Naive B cell (primary cell): Measurements from ENCODE around the gene ZSCAN23. TPM values are rescaled to one million over a fixed set of nuclear protein-coding genes. Genes with fewer than 3 reads are reported as not detected.
"Not testable (repeated sequence)": the region's sequence is repeated elsewhere in the genome, so short reads cannot be mapped to it uniquely, and the experiment has no call there.

Experiments
- ATAC-seq, 2 donors: fragments of 150-1000 bp; cut with Tn5 transposase; 2 replicates each; pipeline ENCODE4 v1.10.0; 2021; ENCODE audit warnings: low read depth in 2 of 2, mild to moderate bottlenecking in 2 of 2, moderate library complexity in 2 of 2
- DNase-seq: peaks from one replicate; pipeline ENCODE4 v3.0.0; 2022
- H3K27ac Mint-ChIP-seq, 6 donors: one replicate each; pipeline ENCODE4 v1.8.0; 2020 to 2022; ENCODE audit warnings: mild to moderate bottlenecking in 6 of 6, mixed read lengths in 6 of 6, moderate library complexity in 5 of 6, inconsistent platforms in 2 of 6
- H3K27me3 Mint-ChIP-seq, 3 donors: one replicate each; pipeline ENCODE4 v1.8.0; 2021 to 2022; ENCODE audit warnings: mixed read lengths in 3 of 3, mild to moderate bottlenecking in 1 of 3
- H3K36me3 Mint-ChIP-seq, 2 donors: one replicate each; pipeline ENCODE4 v1.8.0; 2020 to 2022; ENCODE audit warnings: mixed read lengths in 2 of 2, inconsistent platforms in 1 of 2, mild to moderate bottlenecking in 1 of 2
- H3K4me1 Mint-ChIP-seq, 3 donors: one replicate each; pipeline ENCODE4 v1.8.0; 2020 to 2022; ENCODE audit warnings: mixed read lengths in 3 of 3, inconsistent platforms in 1 of 3, mild to moderate bottlenecking in 1 of 3, moderate library complexity in 1 of 3
- H3K4me3 Mint-ChIP-seq, 8 donors: one replicate each; pipeline ENCODE4 v1.8.0; 2020 to 2022; ENCODE audit warnings: mild to moderate bottlenecking in 8 of 8, mixed read lengths in 8 of 8, moderate library complexity in 8 of 8, inconsistent platforms in 2 of 8
- H3K9me3 Mint-ChIP-seq, 7 donors: one replicate each; pipeline ENCODE4 v1.8.0; 2020 to 2022; ENCODE audit warnings: mixed read lengths in 7 of 7, mild to moderate bottlenecking in 5 of 7, inconsistent platforms in 2 of 7, moderate library complexity in 1 of 7
- polyA plus RNA-seq, 6 donors: library from polyadenylated mRNA; unstranded; fragments of 300-500 nt; fragmentation: Illumina TruSeq; gene quantifications; one replicate each; pipeline ENCODE4 v1.2.3, GENCODE V29; 2021; ENCODE audit warnings: low read depth in 6 of 6

Gene ZSCAN23
- polyA plus RNA-seq, 6 donors from 2014 or later: not detected

DNA sequence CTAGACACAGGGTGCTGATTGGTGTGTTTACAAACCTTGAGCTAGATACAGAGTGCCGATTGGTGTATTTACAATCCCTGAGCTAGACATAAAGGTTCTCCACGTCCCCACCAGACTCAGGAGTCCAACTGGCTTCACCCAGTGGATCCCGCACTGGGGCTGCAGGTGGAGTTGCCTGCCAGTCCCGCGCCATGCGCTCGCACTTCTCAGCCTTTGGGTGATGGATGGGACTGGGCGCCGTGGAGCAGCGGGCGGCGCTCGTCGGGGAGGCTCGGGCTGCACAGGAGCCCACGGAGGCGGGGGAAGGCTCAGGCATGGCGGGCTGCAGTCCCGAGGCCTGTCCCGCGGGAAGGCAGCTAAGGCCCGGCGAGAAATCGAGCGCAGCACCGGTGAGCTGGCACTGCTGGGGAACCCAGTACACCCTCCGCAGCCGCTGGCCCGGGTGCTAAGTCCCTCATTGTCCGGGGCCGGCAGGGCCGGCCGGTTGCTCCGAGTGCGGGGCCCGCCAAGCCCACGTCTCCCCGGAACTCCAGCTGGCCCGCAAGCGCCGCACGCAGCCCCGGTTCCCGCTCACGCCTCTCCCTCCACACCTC lies 26.0 kb upstream of the ZSCAN23 start:
- ATAC-seq, DNase-seq, H3K27ac Mint-ChIP-seq, H3K4me1 Mint-ChIP-seq, H3K4me3 Mint-ChIP-seq, H3K36me3 Mint-ChIP-seq: not testable (repeated sequence)
- H3K27me3 Mint-ChIP-seq: peaks cover 40 to 64% (median 43%) of the 10 kb centered on the region in 3 donors
- H3K9me3 Mint-ChIP-seq: peaks cover 0 to 32% (median 12%) of the 10 kb centered on the region in 7 donors

GRCh38 chr6:28468056-28468455 lies 24.8 kb upstream of the ZSCAN23 start:
- no peak for ATAC-seq
- peaks cover 42 to 67% (median 46%) of the 10 kb centered on the region in 3 donors for H3K27me3 Mint-ChIP-seq

DNA sequence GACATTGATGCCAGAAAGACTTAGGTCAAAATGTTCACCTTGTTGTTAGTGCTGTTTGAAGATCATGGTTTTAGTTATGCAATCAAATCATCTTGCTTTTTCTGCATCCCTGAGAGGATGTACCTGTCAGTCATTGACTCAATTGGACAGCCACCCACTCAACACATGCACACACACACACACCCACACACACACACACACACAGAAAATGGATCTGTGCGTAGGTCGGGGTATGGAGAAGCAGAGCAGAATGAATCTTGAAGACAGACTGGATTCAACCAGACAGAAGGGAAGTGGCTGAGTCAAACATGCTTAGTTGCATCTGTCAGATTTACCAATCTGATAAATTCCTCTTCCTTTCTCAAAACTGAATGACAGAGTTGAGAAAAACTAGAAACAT lies 19.1 kb upstream of the ZSCAN23 start:
- Mint-ChIP-seq H3K4me3 (no peak overlapping the region), H3K36me3 (no peaks in the 10 kb centered on the region), H3K4me1 (no peaks in the 10 kb centered on the region), H3K9me3 (peaks cover 0 to 2% (median 0%) of the 10 kb centered on the region in 7 donors), H3K27me3 (peaks cover 55 to 69% (median 63%) of the 10 kb centered on the region in 3 donors), H3K27ac (no peak overlapping the region)
- DNase-seq (no peak), ATAC-seq (no peak)

More at GRCh38 chr6:28468056-28468455, 24.8 kb upstream of the ZSCAN23 start:
- no peak overlapping the region for H3K4me3 Mint-ChIP-seq
- H3K4me1 Mint-ChIP-seq: no peaks in the 10 kb centered on the region
- peaks cover 0 to 4% of the 10 kb centered on the region in 2 donors for H3K36me3 Mint-ChIP-seq
- no peak for DNase-seq
- H3K9me3 Mint-ChIP-seq: peaks cover 0 to 32% (median 12%) of the 10 kb centered on the region in 7 donors
- peak overlapping the region in 1 of 6 donors; percentile 58 for H3K27ac Mint-ChIP-seq

DNA sequence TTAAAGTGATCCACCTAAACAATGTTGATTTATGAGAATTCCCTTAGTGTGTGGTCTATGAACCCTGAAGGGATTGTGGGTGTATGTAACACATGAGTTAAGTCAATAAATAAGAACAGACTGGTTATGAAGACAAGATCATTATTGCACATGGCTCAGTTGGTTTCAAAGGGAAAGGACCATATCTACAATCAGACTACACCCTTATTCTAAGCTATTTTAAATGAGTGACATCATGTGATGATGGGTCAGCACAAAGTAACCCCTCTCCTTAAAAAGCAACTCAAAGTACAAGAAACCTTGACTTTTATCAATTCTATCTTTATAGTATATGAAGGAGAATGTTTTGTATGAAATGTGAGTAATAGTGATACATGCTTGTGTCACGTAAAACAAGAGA lies 15.3 kb upstream of the ZSCAN23 start:
- ATAC-seq: no peak
- Mint-ChIP-seq H3K36me3 (peaks cover 0 to 5% of the 10 kb centered on the region in 2 donors), H3K9me3 (peaks cover 0 to 8% (median 0%) of the 10 kb centered on the region in 7 donors), H3K27me3 (peaks cover 54 to 81% (median 60%) of the 10 kb centered on the region in 3 donors), H3K4me3 (no peak overlapping the region), H3K27ac (no peak overlapping the region), H3K4me1 (no peaks in the 10 kb centered on the region)
- no peak for DNase-seq

GRCh38 chr6:28449056-28449455 lies 5.8 kb upstream of the ZSCAN23 start:
- peaks cover 6 to 9% (median 8%) of the 10 kb centered on the region in 3 donors for H3K4me1 Mint-ChIP-seq
- peaks cover 5 to 13% of the 10 kb centered on the region in 2 donors for H3K36me3 Mint-ChIP-seq
- H3K9me3 Mint-ChIP-seq: peaks cover 5 to 27% (median 18%) of the 10 kb centered on the region in 7 donors
- no peak for DNase-seq
- no peak overlapping the region for H3K27ac Mint-ChIP-seq
- no peak overlapping the region for H3K4me3 Mint-ChIP-seq
- H3K27me3 Mint-ChIP-seq: peaks cover 50 to 53% (median 52%) of the 10 kb centered on the region in 3 donors
- ATAC-seq: no peak

DNA sequence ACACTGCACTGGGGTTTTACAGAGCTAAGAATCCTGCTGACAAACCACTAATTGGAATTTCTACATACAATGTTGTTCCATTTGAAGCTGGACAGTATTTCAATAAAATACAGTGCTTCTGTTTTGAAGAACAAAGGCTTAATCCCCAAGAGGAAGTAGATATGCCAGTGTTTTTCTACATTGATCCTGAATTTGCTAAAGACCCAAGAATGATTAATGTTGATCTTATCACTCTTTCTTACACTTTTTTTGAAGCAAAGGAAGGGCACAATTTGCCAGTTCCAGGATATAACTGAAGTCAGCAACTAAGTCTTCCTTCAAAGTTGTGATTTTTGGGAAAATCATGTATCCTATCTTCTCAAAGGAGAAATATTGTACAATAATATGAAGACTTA lies 4.2 kb upstream of the ZSCAN23 start:
- DNase-seq, ATAC-seq, H3K27ac Mint-ChIP-seq: not testable (repeated sequence)
- peaks cover 48 to 64% (median 57%) of the 10 kb centered on the region in 3 donors for H3K27me3 Mint-ChIP-seq
- H3K36me3 Mint-ChIP-seq: peaks cover 16 to 23% of the 10 kb centered on the region in 2 donors
- peaks cover 14 to 24% (median 22%) of the 10 kb centered on the region in 3 donors for H3K4me1 Mint-ChIP-seq
- H3K9me3 Mint-ChIP-seq: peaks cover 5 to 41% (median 33%) of the 10 kb centered on the region in 7 donors
- H3K4me3 Mint-ChIP-seq: peak overlapping the region in 1 of 8 donors; percentile 63

GRCh38 chr6:28446818-28447511 lies 3.7 kb upstream of the ZSCAN23 start:
- DNase-seq: no peak
- peaks cover 14 to 24% (median 22%) of the 10 kb centered on the region in 3 donors for H3K4me1 Mint-ChIP-seq
- H3K27me3 Mint-ChIP-seq: peaks cover 42 to 63% (median 58%) of the 10 kb centered on the region in 3 donors
- peak overlapping the region in 1 of 6 donors; percentile 22 for H3K27ac Mint-ChIP-seq
- peaks cover 20 to 23% of the 10 kb centered on the region in 2 donors for H3K36me3 Mint-ChIP-seq
- H3K4me3 Mint-ChIP-seq: peak overlapping the region in 5 of 8 donors; percentile 20 to 63 (median 44)
- no peak for ATAC-seq
- H3K9me3 Mint-ChIP-seq: peaks cover 5 to 46% (median 37%) of the 10 kb centered on the region in 7 donors

DNA sequence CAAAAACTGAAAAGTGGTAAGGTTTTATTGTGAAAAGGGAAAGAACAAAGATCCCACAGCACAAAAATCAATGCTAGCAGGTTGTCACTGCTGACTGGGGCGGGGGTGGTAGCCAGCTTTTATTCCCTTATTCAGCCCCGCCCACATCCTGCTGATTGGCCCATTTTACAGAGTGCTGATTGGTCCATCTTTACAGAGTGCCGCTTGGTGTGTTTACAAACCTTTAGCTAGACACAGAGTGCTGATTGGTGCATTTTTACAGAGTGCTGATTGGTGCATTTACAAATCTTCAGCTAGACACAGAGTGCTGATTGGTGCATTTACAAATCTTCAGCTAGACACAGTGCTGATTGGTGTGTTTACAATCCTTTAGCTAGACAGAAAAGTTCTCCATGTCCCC lies 1.5 kb upstream of the ZSCAN23 start:
- H3K9me3 Mint-ChIP-seq: peaks cover 5 to 48% (median 33%) of the 10 kb centered on the region in 7 donors
- peaks cover 20 to 23% of the 10 kb centered on the region in 2 donors for H3K36me3 Mint-ChIP-seq
- peak overlapping the region in 2 of 8 donors; percentile 88 to 93 for H3K4me3 Mint-ChIP-seq
- DNase-seq, ATAC-seq, H3K27ac Mint-ChIP-seq: not testable (repeated sequence)
- peaks cover 25 to 49% (median 45%) of the 10 kb centered on the region in 3 donors for H3K27me3 Mint-ChIP-seq
- peaks cover 14 to 24% (median 22%) of the 10 kb centered on the region in 3 donors for H3K4me1 Mint-ChIP-seq

- Mint-ChIP-seq H3K4me3 (peak overlapping the region in 7 of 8 donors; percentile 85 to 99 (median 95)), H3K27me3 (peaks cover 25 to 46% (median 44%) of the 10 kb centered on the region in 3 donors)
- no peak for ATAC-seq
These were observed 705 bp downstream of the ZSCAN23 start for GRCh38 chr6:28442586-28442985.

DNA sequence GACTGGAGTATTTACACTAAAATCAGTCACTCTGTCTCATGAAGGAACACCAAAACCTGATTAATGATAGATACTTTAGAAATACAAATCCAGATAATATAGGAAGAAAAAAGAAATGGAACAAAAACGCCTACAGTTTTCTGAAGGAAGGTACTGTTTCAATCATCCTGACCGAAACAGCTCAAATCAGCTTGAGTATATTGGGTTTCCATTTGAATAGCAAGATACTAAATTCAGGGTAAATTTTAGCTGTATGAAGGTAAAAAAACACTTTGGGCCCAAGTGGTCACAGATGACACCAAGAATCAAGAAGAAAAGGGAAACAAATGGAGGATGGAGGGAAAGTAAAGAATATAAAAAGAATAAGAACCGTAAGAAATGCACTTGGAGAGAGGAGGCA lies 6.9 kb downstream of the ZSCAN23 start:
- H3K9me3 Mint-ChIP-seq: no peaks in the 10 kb centered on the region
- H3K4me1 Mint-ChIP-seq: no peaks in the 10 kb centered on the region
- peaks cover 0 to 15% of the 10 kb centered on the region in 2 donors for H3K36me3 Mint-ChIP-seq
- DNase-seq (no peak), ATAC-seq (no peak)
- H3K27ac Mint-ChIP-seq: no peak overlapping the region
- H3K27me3 Mint-ChIP-seq: peaks cover 5 to 23% (median 8%) of the 10 kb centered on the region in 3 donors
- no peak overlapping the region for H3K4me3 Mint-ChIP-seq

More at GRCh38 chr6:28442586-28442985, 705 bp downstream of the ZSCAN23 start:
- Mint-ChIP-seq H3K36me3 (peaks cover 20 to 31% of the 10 kb centered on the region in 2 donors), H3K27ac (peak overlapping the region in 1 of 6 donors; percentile 92), H3K9me3 (peaks cover 5 to 48% (median 31%) of the 10 kb centered on the region in 7 donors), H3K4me1 (peaks cover 14 to 24% (median 22%) of the 10 kb centered on the region in 3 donors)
- no peak for DNase-seq

DNA sequence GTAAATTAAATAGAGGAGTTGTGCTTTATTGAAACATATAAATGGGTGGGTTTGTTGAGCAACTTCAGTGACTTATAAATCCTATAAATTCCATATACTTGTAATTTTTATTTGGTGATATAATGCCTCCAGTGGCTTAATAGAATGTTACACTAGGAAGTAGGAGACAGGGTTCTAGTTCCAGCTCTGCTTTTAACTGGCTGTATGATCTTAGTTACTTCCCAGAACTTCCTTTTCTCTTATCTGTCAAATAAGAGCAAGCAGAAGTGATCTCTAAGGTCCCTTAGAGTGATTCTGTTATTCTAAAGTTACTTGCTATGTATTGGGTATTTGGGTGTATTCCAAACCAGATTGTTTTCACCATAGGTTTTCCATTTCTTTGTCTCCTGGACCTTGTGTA lies 10.2 kb downstream of the ZSCAN23 start:
- H3K27me3 Mint-ChIP-seq: peaks cover 8 to 28% (median 24%) of the 10 kb centered on the region in 3 donors
- no peaks in the 10 kb centered on the region for H3K9me3 Mint-ChIP-seq
- ATAC-seq (no peak), DNase-seq (no peak)
- peaks cover 0 to 8% of the 10 kb centered on the region in 2 donors for H3K36me3 Mint-ChIP-seq
- H3K4me3 Mint-ChIP-seq: no peak overlapping the region
- H3K4me1 Mint-ChIP-seq: no peaks in the 10 kb centered on the region
- H3K27ac Mint-ChIP-seq: no peak overlapping the region

DNA sequence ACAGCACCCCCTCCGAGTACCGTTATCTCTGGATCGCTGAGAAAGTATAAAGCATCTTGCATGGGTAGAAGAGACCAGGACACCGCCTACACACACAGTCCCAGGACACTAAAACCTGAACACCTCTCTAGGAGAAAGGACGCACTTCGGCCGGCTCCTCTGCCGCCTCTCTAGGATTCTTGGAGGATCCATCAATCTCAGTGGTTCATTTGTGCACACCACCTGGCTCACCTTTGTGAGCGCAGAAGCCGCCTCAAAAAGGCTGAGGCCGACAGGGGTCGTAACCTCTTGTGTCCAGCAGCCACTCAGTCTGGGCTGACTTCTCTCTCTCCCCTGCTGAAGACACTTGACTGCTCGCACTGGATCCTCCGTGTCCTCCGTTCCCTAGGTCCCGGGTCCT lies 13.5 kb downstream of the ZSCAN23 start:
- DNase-seq (no peak), ATAC-seq (no peak)
- peaks cover under 1 to 3% of the 10 kb centered on the region in 2 donors for H3K36me3 Mint-ChIP-seq
- H3K9me3 Mint-ChIP-seq: peaks cover 0 to 5% (median 0%) of the 10 kb centered on the region in 7 donors
- no peak overlapping the region for H3K27ac Mint-ChIP-seq
- peaks cover 0 to 5% (median 3%) of the 10 kb centered on the region in 3 donors for H3K4me1 Mint-ChIP-seq
- no peak overlapping the region for H3K4me3 Mint-ChIP-seq
- H3K27me3 Mint-ChIP-seq: peaks cover 0 to 21% (median 11%) of the 10 kb centered on the region in 3 donors

GRCh38 chr6:28425944-28426541 lies 17.2 kb downstream of the ZSCAN23 start:
- Mint-ChIP-seq H3K4me3 (no peak overlapping the region), H3K27ac (no peak overlapping the region), H3K4me1 (peaks cover 0 to 5% (median 3%) of the 10 kb centered on the region in 3 donors), H3K27me3 (peaks cover 0 to 34% (median 16%) of the 10 kb centered on the region in 3 donors), H3K36me3 (peaks cover 4 to 8% of the 10 kb centered on the region in 2 donors), H3K9me3 (peaks cover 0 to 7% (median 0%) of the 10 kb centered on the region in 7 donors)
- ATAC-seq: no peak
- DNase-seq: no peak
